GM18867 (cell line): ENCODE results near the gene WDR31.
"Not testable (repeated sequence)": the region's sequence is repeated elsewhere in the genome, so short reads cannot be mapped to it uniquely, and the experiment has no call there.

Source experiments
- ATAC-seq: cut with Tn5 transposase; IDR thresholded peaks from one replicate; pipeline ENCODE4 v1.9.1; 2021; ENCODE audit warnings: mild to moderate bottlenecking, moderate library complexity; ENCODE audit not compliant: unreplicated experiment

WDR31 gene

GRCh38 chr9:113298924-113299770 is 40.9 kb downstream of the WDR31 start:
- ATAC-seq, result no peak

DNA sequence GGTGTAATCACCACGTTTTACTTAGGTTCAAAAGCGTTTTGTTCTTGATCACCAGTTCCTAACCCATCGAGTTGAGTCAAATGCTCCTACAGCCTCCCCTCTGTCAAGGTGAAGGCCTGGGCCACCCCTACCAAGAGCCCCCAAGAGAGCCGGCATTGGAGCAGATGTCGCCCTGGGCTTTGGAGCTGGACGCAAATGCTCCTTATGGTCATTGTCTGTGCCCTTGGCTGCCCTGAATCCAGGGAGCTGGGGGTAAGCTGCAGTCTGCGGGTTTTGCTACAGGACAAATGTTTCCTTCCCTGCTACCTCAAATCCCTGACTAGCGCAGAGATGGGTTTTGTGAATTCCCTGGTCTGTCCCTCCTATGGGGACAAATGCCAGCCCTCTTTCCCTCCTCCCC is 41.8 kb downstream of the WDR31 start:
- no peak for ATAC-seq

DNA sequence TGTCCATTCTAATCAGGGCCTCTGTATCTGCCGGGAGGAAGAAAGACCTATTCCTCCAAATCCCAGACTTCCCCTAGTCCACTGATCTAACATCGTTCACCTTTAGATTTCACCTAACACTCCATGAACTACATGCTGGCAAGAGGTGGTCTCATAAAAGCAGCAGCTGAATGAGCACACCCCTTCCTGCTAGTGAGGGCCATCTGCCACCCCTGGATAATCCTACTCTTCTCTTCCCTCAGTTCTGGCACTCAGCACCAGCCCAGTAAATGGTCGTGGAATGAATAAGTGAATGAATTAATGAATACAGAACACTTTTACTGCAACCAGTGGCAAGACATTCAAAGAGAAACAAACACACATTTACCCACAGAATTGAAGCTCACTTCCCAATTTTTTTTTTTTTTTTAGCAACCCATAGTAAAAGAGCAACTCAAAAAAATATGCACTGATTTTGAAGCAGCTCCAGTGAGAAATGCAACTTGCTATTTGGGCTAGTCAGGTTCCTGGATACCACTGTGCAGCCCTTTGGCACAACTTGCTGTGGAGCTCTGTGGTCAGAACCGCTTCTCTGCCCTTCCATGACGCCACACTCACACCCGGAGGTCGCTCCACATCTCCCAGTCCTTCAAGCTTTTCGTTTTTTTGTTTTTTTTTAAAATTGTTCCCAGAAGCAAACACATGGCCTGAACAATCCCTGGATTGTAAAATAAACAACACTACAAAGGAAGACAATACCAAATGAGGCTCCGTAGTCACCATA is 43.1 kb downstream of the WDR31 start:
- ATAC-seq, result no peak

- not testable (repeated sequence) for ATAC-seq
Measured at GRCh38 chr9:113296247-113296646, 43.8 kb downstream of the WDR31 start.

DNA sequence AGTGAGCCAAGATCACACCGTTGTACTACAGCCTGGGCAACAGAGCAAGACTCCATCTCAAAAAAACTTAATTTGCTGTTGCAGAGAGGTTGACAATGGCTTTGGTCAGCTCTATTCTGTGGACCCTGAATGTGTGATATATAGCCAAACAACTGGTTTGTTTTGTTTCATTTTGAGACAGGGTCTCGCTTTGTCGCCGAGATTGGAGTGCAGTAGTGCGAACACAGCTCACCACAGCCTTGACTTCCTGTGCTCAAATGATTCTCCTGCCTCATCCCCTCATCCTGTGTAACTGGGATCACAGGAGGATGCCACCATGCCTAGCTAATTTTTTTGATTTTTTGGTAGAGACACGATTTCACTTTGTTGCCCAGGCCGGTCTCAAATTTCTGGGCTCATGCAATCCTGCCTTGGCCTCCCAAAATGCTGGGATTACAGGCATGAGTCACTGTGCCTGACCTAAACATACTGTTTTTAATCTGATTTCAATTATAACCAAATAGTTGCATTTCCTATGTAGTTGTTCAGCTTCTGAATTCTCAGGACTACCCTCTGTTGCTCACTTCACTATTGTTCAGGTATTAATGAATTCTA is 46.7 kb downstream of the WDR31 start:
- no peak for ATAC-seq

- ATAC-seq, result no peak
Measured at GRCh38 chr9:113290052-113290607, 49.9 kb downstream of the WDR31 start.

DNA sequence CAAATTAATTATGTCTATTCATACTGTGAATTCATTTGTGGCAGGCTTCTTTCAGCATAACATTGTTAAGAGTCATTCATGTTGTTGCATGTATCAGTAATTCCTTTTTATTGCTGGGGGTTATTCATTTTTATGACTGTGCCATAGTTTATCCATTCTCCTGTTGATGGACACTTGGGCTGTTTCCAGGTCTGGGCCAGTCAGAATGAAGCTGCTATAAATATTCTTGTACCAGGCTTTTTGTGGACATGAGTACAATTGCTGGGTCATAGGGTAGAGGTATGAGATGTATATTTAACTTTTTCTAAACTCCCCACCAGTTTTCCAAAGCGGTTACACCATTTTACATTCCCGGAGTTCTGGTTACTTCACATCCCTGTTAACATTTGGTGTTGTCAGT is 51.0 kb downstream of the WDR31 start:
- ATAC-seq, result no peak

GRCh38 chr9:113281356-113281755 is 58.7 kb downstream of the WDR31 start:
- no peak for ATAC-seq

DNA sequence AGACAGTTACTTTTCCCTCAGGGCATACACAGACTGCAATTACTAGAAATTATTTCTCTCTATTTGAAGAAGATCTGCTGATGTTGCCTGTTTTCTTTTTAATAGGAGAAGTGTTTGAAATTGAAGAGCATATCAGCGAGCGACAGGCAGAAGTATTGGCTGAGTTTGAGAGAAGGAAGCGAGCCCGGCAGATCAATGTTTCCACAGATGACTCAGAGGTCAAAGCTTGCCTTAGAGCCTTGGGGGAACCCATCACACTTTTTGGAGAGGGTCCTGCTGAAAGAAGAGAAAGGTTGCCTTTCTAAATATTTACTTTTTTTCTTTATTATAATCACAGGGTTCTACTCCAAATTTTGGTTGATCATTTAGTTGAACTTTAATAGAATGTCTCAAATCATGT is 61.2 kb downstream of the WDR31 start:
- ATAC-seq, result no peak

- ATAC-seq, result peak; percentile 98
Measured at GRCh38 chr9:113275157-113276131, 64.6 kb downstream of the WDR31 start, which contains the start of the genes CDC26 and PRPF4. Gene CDC26 (minus strand): TSS chr9:113275572. CDS start chr9:113272507, 3,065 bp downstream. Gene PRPF4 (plus strand): TSS chr9:113275658. CDS start chr9:113275744, 86 bp downstream.

DNA sequence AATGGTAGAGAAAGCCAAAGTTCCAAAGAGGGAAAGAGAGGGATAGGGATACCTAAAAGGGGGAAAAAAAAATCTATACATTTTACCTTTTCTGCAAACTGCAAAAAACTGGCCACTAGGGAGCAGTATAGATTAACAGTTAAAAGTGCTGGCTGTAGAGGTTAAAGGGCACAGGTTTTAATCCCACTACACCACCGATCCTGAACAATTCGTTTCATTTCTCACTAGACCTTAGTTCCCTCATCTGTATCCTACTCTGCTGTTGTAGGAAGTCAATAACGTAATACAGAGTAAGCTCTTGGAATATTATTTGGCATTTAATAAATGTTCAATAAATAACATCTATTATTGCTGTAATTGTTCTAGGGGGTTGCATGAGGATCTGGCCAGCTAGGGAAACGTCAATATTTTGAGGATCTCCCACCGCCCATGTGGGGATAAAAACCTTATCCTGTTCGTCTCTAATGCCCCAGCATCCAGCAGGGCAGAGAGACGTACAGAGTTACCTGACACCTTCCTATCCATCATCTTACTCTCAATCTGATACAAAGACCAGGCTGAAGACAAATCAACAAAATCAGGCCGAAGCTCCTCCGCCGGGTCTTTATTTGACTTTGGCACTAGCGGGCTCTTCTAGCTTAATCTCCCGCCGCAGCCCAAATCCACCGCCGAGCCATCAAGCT is 65.5 kb downstream of the WDR31 start:
- peak; percentile 1 for ATAC-seq

- ATAC-seq, result no peak
Measured at GRCh38 chr9:113269871-113270270, 70.2 kb downstream of the WDR31 start.

- no peak for ATAC-seq
Measured at GRCh38 chr9:113269355-113269754, 70.7 kb downstream of the WDR31 start.

- no peak for ATAC-seq
Measured at GRCh38 chr9:113267911-113268566, 72.0 kb downstream of the WDR31 start.

GRCh38 chr9:113266174-113266573 is 73.9 kb downstream of the WDR31 start:
- no peak for ATAC-seq
